Urinary bladder (tissue), 4 donors: Measurements from ENCODE around the gene ACOT13. TPM values are rescaled to one million over a fixed set of nuclear protein-coding genes. Genes with fewer than 3 reads are reported as not detected.
"Not testable (repeated sequence)": the region's sequence is repeated elsewhere in the genome, so short reads cannot be mapped to it uniquely, and the experiment has no call there.

Source experiments
- DNase-seq: peaks from one replicate; pipeline ENCODE4 v3.0.0-alpha.2; 2015; ENCODE audit errors: extremely low spot score
- H3K27ac ChIP-seq: one replicate; pipeline ENCODE4 v1.5.1; 2013; ENCODE audit warnings: low read depth, mild to moderate bottlenecking, moderate library complexity
- H3K36me3 ChIP-seq: one replicate; pipeline ENCODE4 v1.6.1; 2013; ENCODE audit warnings: mild to moderate bottlenecking, moderate library complexity; ENCODE audit not compliant: insufficient read depth
- H3K4me1 ChIP-seq: one replicate; pipeline ENCODE4 v1.6.1; 2013; ENCODE audit warnings: mild to moderate bottlenecking, moderate library complexity; ENCODE audit not compliant: insufficient read depth
- H3K4me3 ChIP-seq: one replicate; pipeline ENCODE4 v1.5.1; 2013; ENCODE audit warnings: low read depth, low read length
- WGBS: extraction: QIAGEN DNeasy Blood & Tissue Kit; methylation state at CpG from one replicate; pipeline ENCODE4 v1.1.7; 2013; 5-methylcytosine and 5-hydroxymethylcytosine counted together
- polyA plus RNA-seq: library from polyadenylated mRNA; stranded (reverse); fragments of 200-250 nt; gene quantifications from one replicate; pipeline ENCODE4 v1.2.3, GENCODE V29; 2013
- total RNA-seq: library from RNA; depleted of rRNA; stranded (reverse); fragments of >200 nt; gene quantifications from one replicate; pipeline ENCODE4 v1.2.3, GENCODE V29; 2014
- donor health status: healthy with polysubstance abuse.
- donor health status: healthy.

Gene ACOT13
- total and polyA plus RNA-seq, 2 donors = 8.7 to 12.0 TPM

GRCh38 chr6:24691550-24691949 lies 24.7 kb downstream of the ACOT13 start:
- 84% methylated on average over 3 of the region's 3 CpGs for WGBS
- no peak overlapping the region for H3K27ac ChIP-seq
- no peaks in the 10 kb centered on the region for H3K4me1 ChIP-seq
- no peaks in the 10 kb centered on the region for H3K36me3 ChIP-seq
- DNase-seq = no peak
- no peak overlapping the region for H3K4me3 ChIP-seq

GRCh38 chr6:24692003-24692402 lies 25.1 kb downstream of the ACOT13 start:
- 76% methylated on average over 4 of the region's 4 CpGs for WGBS
- Histone ChIP-seq H3K27ac (no peak overlapping the region), H3K4me1 (no peaks in the 10 kb centered on the region), H3K36me3 (no peaks in the 10 kb centered on the region), H3K4me3 (no peak overlapping the region)
- DNase-seq = no peak

GRCh38 chr6:24692415-24692814 lies 25.5 kb downstream of the ACOT13 start:
- WGBS = 90% methylated on average over 3 of the region's 3 CpGs
- DNase-seq = no peak

GRCh38 chr6:24692848-24693592 lies 26.1 kb downstream of the ACOT13 start:
- WGBS = 82% methylated on average over 2 of the region's 2 CpGs
- Histone ChIP-seq H3K4me3 (no peak overlapping the region), H3K27ac (no peak overlapping the region), H3K36me3 (no peaks in the 10 kb centered on the region), H3K4me1 (no peaks in the 10 kb centered on the region)
- DNase-seq = no peak

More at GRCh38 chr6:24692415-24692814, 25.5 kb downstream of the ACOT13 start:
- Histone ChIP-seq H3K27ac (no peak overlapping the region), H3K4me3 (no peak overlapping the region), H3K36me3 (no peaks in the 10 kb centered on the region), H3K4me1 (no peaks in the 10 kb centered on the region)

- 94% methylated on average over 1 of the region's 1 CpG for WGBS
- no peaks in the 10 kb centered on the region for H3K4me1 ChIP-seq
- no peak overlapping the region for H3K27ac ChIP-seq
- H3K4me3 ChIP-seq = no peak overlapping the region
- no peaks in the 10 kb centered on the region for H3K36me3 ChIP-seq
- DNase-seq = no peak
Measured at GRCh38 chr6:24694198-24694597, 27.3 kb downstream of the ACOT13 start.

- not testable (repeated sequence) for H3K4me3 ChIP-seq, H3K36me3 ChIP-seq, H3K27ac ChIP-seq, DNase-seq, H3K4me1 ChIP-seq
- WGBS = 27% methylated on average over 8 of the region's 8 CpGs
Measured at GRCh38 chr6:24695635-24696034, 28.8 kb downstream of the ACOT13 start.

GRCh38 chr6:24696097-24696496 lies 29.2 kb downstream of the ACOT13 start:
- no peak for DNase-seq
- H3K27ac ChIP-seq = no peak overlapping the region
- 95% methylated on average over 2 of the region's 2 CpGs for WGBS
- H3K4me1 ChIP-seq = no peaks in the 10 kb centered on the region
- H3K36me3 ChIP-seq = no peaks in the 10 kb centered on the region
- no peak overlapping the region for H3K4me3 ChIP-seq

- Histone ChIP-seq H3K4me3 (no peak overlapping the region), H3K36me3 (no peaks in the 10 kb centered on the region), H3K4me1 (no peaks in the 10 kb centered on the region), H3K27ac (no peak overlapping the region)
- WGBS = 60% methylated on average over 3 of the region's 3 CpGs
- no peak for DNase-seq
Measured at GRCh38 chr6:24699521-24700359, 32.9 kb downstream of the ACOT13 start.

GRCh38 chr6:24702720-24703282 lies 35.9 kb downstream of the ACOT13 start:
- no peak for DNase-seq
- Histone ChIP-seq H3K36me3 (no peaks in the 10 kb centered on the region), H3K4me1 (no peaks in the 10 kb centered on the region), H3K27ac (no peak overlapping the region), H3K4me3 (no peak overlapping the region)
- WGBS = 81% methylated on average over 4 of the region's 4 CpGs

- no peak overlapping the region for H3K4me3 ChIP-seq
- no peak overlapping the region for H3K27ac ChIP-seq
- H3K36me3 ChIP-seq = no peaks in the 10 kb centered on the region
Measured at GRCh38 chr6:24704468-24704867, 37.6 kb downstream of the ACOT13 start.

GRCh38 chr6:24708612-24709011 lies 41.7 kb downstream of the ACOT13 start:
- Histone ChIP-seq H3K27ac (no peak overlapping the region), H3K36me3 (peaks cover 1% of the 10 kb centered on the region), H3K4me3 (no peak overlapping the region), H3K4me1 (no peaks in the 10 kb centered on the region)
- DNase-seq = no peak
- 84% methylated on average over 3 of the region's 3 CpGs for WGBS

More at GRCh38 chr6:24704468-24704867, 37.6 kb downstream of the ACOT13 start:
- no peak for DNase-seq
- no peaks in the 10 kb centered on the region for H3K4me1 ChIP-seq

GRCh38 chr6:24709014-24709711 lies 42.3 kb downstream of the ACOT13 start:
- peaks cover 1% of the 10 kb centered on the region for H3K36me3 ChIP-seq
- no peaks in the 10 kb centered on the region for H3K4me1 ChIP-seq
- WGBS = 81% methylated on average over 4 of the region's 4 CpGs
- no peak overlapping the region for H3K27ac ChIP-seq
- DNase-seq = no peak
- no peak overlapping the region for H3K4me3 ChIP-seq

- Histone ChIP-seq H3K27ac (no peak overlapping the region), H3K4me3 (no peak overlapping the region), H3K36me3 (peaks cover 4% of the 10 kb centered on the region), H3K4me1 (peaks cover 2% of the 10 kb centered on the region)
- WGBS = 94% methylated on average over 10 of the region's 10 CpGs
- DNase-seq = no peak
Measured at GRCh38 chr6:24710519-24711303, 43.8 kb downstream of the ACOT13 start.
